Neural cell (in vitro differentiated cells): ENCODE results near the gene KIF24.

Source experiments
- EP300 ChIP-seq: fragments of 450-650 bp; conservative IDR thresholded peaks from 2 replicates; pipeline ENCODE4 v1.6.1; 2014; ENCODE audit warnings: antibody characterized with exemption, mild to moderate bottlenecking, moderate library complexity; ENCODE audit not compliant: poor library complexity, severe bottlenecking
- EZH2 ChIP-seq: fragments of 200-600, 300-800 bp; shearing (Covaris generic), sonication (generic); IDR thresholded peaks from 2 replicates; pipeline ENCODE4 v1.6.1; 2014; ENCODE audit warnings: antibody characterized with exemption, low read length, borderline replicate concordance, mild to moderate bottlenecking; ENCODE audit not compliant: insufficient read depth, poor library complexity, severe bottlenecking
- POLR2AphosphoS5 ChIP-seq: IDR thresholded peaks from 2 replicates; pipeline ENCODE4 v1.6.1; 2012
- SMC3 ChIP-seq: fragments of 450-650 bp; conservative IDR thresholded peaks from 2 replicates; pipeline ENCODE4 v1.6.1; 2014; ENCODE audit warnings: antibody characterized with exemption, mild to moderate bottlenecking, moderate library complexity; ENCODE audit not compliant: poor library complexity
- TF ChIP-seq, protein P1 (sequence below): fragments of 450-650 bp; IDR thresholded peaks from 2 replicates; pipeline ENCODE4 v1.5.1; 2014; ENCODE audit warnings: antibody characterized with exemption, mild to moderate bottlenecking, moderate library complexity; ENCODE audit not compliant: poor library complexity, severe bottlenecking

DNA sequence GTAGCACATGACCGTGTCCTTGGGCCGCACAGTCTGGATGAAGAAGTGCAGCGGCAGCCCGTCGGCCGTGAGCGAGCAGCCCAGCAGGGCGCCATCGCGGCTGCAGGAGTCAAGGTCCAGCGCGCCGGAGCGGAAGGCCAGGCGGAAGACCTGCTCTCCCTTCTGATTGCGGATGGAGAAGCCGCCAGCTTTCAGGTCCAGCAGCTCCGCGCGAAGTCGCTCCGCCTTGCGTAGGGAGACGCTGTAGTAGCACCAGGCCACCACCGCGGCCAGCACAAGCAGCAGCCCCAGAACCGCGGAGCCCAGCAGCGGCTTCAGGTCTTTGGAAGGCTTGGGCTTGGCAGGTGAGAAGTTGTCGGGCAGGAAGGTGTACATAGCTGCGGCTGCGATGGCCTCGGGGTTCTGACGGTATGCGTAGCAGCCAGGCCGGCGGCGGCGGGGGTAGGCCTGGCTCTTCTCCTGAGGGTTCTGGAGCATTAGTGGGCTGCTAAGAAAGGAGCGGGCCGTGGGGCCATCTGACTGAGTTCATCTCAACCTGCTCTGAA, 43.5 kb upstream of the KIF24 start:
- TF ChIP-seq EP300 = no peak
- TF ChIP-seq EZH2 = no peak
- no peak for TF ChIP-seq SMC3
- TF ChIP-seq, protein P1, sequence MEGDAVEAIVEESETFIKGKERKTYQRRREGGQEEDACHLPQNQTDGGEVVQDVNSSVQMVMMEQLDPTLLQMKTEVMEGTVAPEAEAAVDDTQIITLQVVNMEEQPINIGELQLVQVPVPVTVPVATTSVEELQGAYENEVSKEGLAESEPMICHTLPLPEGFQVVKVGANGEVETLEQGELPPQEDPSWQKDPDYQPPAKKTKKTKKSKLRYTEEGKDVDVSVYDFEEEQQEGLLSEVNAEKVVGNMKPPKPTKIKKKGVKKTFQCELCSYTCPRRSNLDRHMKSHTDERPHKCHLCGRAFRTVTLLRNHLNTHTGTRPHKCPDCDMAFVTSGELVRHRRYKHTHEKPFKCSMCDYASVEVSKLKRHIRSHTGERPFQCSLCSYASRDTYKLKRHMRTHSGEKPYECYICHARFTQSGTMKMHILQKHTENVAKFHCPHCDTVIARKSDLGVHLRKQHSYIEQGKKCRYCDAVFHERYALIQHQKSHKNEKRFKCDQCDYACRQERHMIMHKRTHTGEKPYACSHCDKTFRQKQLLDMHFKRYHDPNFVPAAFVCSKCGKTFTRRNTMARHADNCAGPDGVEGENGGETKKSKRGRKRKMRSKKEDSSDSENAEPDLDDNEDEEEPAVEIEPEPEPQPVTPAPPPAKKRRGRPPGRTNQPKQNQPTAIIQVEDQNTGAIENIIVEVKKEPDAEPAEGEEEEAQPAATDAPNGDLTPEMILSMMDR = no peak
- TF ChIP-seq POLR2AphosphoS5 = no peak
